Heart left ventricle (tissue), 13 donors: Measurements from ENCODE around the gene KLHL29.

ENCODE experiments used
- POLR2A ChIP-seq, 2 donors: fragments of 450-650 bp; IDR thresholded peaks; one replicate each; pipeline ENCODE4 v1.6.1; 2017; ENCODE audit warnings: antibody characterized with exemption in 2 of 2, mild to moderate bottlenecking in 2 of 2, moderate library complexity in 2 of 2
- TF ChIP-seq, protein P1 (sequence below), 12 donors: fragments of 200-600 bp; sonication (generic) in 4 of 12; IDR thresholded peaks; one replicate each; pipeline versions ENCODE4 v1.5.0 to v1.8.0; 2018 to 2022; ENCODE audit warnings: antibody characterized with exemption in 12 of 12, mild to moderate bottlenecking in 5 of 12
- donor health status: ischemic (EF 13 %, LVEDD 7.1; RV severe dilation, severe dysfunction).
- donor health status: DM: no; HTN: yes; CAD: no.
- donor health status: DM: no; HTN: no; CAD: no.
- donor health status: ischemic (EF 25% LVEDD 6.9; RV normal size, moderate dysfunction).
- donor health status: ischemic (EF 25% LVEDD 5.7; RV mildly dilated, moderate dysfunction).
- donor health status: ischemic (EF 35%, LVEDD 5.7; RV mildly dilated, moderate dysfunction).
- donor health status: nonischemic (EF 11% LVEDD 7.7; RV severe dilation, severe dysfunction).
- donor health status: DM: yes; HTN: yes; CAD: no.
- donor health status: PGD.
- donor health status: ischemic (EF 29% LVEDD 5.4; RV normal size, mild dysfunction).
- donor health status: nonischemic (EF 23%, LVEDD 6.1; RV moderate dilation, normal function).

DNA sequence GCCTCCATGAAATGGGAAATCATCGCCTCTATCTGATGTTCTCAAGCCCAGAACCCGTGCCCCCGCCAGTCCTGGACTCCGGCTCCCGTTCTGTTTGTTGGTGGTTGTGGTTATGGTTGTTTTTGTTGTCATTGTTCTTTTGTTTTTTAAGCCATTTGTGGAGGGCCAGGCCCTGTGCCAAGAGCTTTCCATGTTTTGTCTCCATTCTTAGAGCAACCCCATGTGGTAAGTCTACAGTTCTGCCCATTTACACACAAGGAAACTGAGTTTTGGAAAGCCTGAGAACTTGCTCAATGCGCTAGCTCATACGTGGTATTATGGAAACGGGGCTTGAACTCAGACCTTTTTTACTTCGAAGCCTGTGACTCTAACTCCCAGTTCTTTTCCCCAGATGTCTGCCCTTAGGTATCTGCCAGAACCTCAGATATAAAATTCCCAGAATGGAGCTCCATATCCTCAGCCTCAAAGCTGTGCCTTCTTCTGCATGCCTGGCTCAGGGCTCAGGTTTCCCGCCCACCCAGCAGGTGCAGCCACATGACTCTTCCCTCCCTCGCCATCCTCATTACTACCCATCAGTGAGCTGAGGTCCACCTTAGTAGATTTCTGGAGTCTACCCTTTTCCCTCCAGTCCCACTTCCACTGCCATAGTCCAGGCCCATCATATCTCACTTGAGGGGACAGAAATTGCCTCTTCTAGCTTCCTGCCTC, 194.1 kb downstream of the KLHL29 start:
- no peak for TF ChIP-seq POLR2A (IDR thresholded peaks at IDR 0.05)
- TF ChIP-seq, protein P1, sequence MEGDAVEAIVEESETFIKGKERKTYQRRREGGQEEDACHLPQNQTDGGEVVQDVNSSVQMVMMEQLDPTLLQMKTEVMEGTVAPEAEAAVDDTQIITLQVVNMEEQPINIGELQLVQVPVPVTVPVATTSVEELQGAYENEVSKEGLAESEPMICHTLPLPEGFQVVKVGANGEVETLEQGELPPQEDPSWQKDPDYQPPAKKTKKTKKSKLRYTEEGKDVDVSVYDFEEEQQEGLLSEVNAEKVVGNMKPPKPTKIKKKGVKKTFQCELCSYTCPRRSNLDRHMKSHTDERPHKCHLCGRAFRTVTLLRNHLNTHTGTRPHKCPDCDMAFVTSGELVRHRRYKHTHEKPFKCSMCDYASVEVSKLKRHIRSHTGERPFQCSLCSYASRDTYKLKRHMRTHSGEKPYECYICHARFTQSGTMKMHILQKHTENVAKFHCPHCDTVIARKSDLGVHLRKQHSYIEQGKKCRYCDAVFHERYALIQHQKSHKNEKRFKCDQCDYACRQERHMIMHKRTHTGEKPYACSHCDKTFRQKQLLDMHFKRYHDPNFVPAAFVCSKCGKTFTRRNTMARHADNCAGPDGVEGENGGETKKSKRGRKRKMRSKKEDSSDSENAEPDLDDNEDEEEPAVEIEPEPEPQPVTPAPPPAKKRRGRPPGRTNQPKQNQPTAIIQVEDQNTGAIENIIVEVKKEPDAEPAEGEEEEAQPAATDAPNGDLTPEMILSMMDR (IDR thresholded peaks at IDR 0.05), result peak in 3 of 12 donors; percentile 6 to 20 (median 12)
